Right lung (tissue), 5 donors: ENCODE measurements around the gene SLX4IP. TPM values are rescaled to one million over a fixed set of nuclear protein-coding genes. Genes with fewer than 3 reads are reported as not detected.
A peak's percentile ranks its signal among the peaks of the same experiment; 100 is the strongest.

ENCODE experiments used
- DNase-seq, 2 donors: peaks; one replicate each; pipeline ENCODE4 v3.0.0-alpha.2; 2013
- polyA plus RNA-seq, 5 donors: library from polyadenylated mRNA; unstranded; fragments of 120-200 nt; gene quantifications; one replicate each; pipeline versions ENCODE4 v1.2.1 to v1.2.3, GENCODE V29; 2013; ENCODE audit warnings: inconsistent platforms in 1 of 5, low replicate concordance in 1 of 5; ENCODE audit not compliant: insufficient read length in 5 of 5, insufficient read depth in 1 of 5

SLX4IP gene
- polyA plus RNA-seq, 5 donors, result 8.2 to 10.6 (median 9.7) TPM

GRCh38 chr20:10462516-10462915, 27.4 kb downstream of the SLX4IP start:
- DNase-seq, result no peak

- no peak for DNase-seq
Observed at GRCh38 chr20:10463622-10464021, 28.5 kb downstream of the SLX4IP start.

- no peak for DNase-seq
Observed at GRCh38 chr20:10465135-10465534, 30.0 kb downstream of the SLX4IP start.

- DNase-seq, result peak in 1 of 2 donors; percentile 24
Observed at GRCh38 chr20:10466325-10466724, 31.2 kb downstream of the SLX4IP start.

GRCh38 chr20:10466855-10467254, 31.8 kb downstream of the SLX4IP start:
- no peak for DNase-seq

- no peak for DNase-seq
Observed at GRCh38 chr20:10467681-10468339, 32.7 kb downstream of the SLX4IP start.

- DNase-seq, result no peak
Observed at GRCh38 chr20:10468340-10468845, 33.3 kb downstream of the SLX4IP start.

- DNase-seq, result no peak
Observed at GRCh38 chr20:10469056-10469455, 34.0 kb downstream of the SLX4IP start.

GRCh38 chr20:10469599-10469998, 34.5 kb downstream of the SLX4IP start:
- peak; percentile 58 to 77 for DNase-seq

- no peak for DNase-seq
Observed at GRCh38 chr20:10470276-10470675, 35.2 kb downstream of the SLX4IP start.

GRCh38 chr20:10472871-10473270, 37.8 kb downstream of the SLX4IP start:
- DNase-seq, result peak in 1 of 2 donors; percentile 16

- DNase-seq, result no peak
Observed at GRCh38 chr20:10474606-10475184, 39.6 kb downstream of the SLX4IP start.

- no peak for DNase-seq
Observed at GRCh38 chr20:10475225-10475624, 40.1 kb downstream of the SLX4IP start.

- DNase-seq, result no peak
Observed at GRCh38 chr20:10476319-10476724, 41.2 kb downstream of the SLX4IP start.

GRCh38 chr20:10478205-10478604, 43.1 kb downstream of the SLX4IP start:
- no peak for DNase-seq

- DNase-seq, result no peak
Observed at GRCh38 chr20:10478930-10479329, 43.8 kb downstream of the SLX4IP start.

GRCh38 chr20:10481676-10482075, 46.6 kb downstream of the SLX4IP start:
- no peak for DNase-seq

GRCh38 chr20:10483691-10484090, 48.6 kb downstream of the SLX4IP start:
- DNase-seq, result no peak

- DNase-seq, result no peak
Observed at GRCh38 chr20:10487142-10488136, 52.3 kb downstream of the SLX4IP start.

GRCh38 chr20:10488534-10488933, 53.4 kb downstream of the SLX4IP start:
- no peak for DNase-seq

- no peak for DNase-seq
Observed at GRCh38 chr20:10489853-10490252, 54.7 kb downstream of the SLX4IP start.

GRCh38 chr20:10490257-10490656, 55.2 kb downstream of the SLX4IP start:
- no peak for DNase-seq
